Activated T-cell treated with anti-CD3 and anti-CD28 coated beads for 4 hours (primary cell): ENCODE data around the gene DEAF1.
A peak's percentile ranks its signal among the peaks of the same experiment; 100 is the strongest.

Experiments
- DNase-seq: peaks from one replicate; pipeline ENCODE4 v3.0.0-alpha.2; 2020

The DEAF1 gene

DNA sequence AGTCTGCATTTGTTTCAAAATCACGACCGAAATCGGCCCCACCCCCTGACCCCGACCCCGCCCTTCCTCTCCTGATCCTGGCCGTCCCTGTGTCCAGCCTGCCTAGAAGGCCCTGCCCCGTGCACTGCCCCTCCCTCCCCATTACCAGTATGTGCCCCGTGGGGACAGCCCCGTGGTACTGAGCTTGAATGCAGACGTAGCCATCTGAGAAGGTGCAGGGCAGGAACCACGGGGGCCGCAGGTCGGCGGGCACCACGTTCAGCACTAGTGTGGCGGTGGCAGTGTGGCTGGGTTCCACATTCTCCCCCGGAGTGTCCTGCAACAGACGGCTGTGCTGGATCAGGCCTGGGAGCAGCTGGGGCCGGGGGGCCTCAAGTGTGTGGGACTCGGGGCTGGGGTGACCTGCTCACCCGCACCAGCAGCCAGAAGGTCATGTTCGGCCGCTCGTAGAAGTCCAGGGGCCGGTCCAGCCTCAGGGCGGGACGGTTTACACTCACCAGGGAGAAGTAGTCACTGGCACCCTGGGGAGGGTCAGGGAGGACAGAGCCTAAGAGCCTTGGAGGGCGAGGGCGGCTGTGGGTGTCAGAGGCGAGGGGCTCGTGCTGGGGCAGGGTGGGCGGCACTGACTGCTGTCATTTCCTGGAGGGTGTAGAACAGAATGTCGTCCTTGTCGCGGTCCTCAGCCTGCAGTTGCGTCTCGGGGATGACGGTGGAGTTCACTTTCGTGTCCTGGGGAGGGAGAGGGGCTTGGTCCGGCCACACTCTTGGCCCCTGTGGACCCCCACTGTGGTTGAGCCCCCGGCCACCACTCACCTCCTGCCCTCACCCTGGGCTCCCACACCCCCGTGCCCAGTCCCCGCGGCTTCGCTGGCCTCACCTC lies 73.8 kb downstream of the DEAF1 start:
- DNase-seq, result no peak

GRCh38 chr11:620201-620600 lies 74.8 kb downstream of the DEAF1 start:
- no peak for DNase-seq

GRCh38 chr11:619628-620050 lies 75.4 kb downstream of the DEAF1 start:
- no peak for DNase-seq

- no peak for DNase-seq
These were observed 76.0 kb downstream of the DEAF1 start for GRCh38 chr11:618856-619627.

GRCh38 chr11:617912-618682 lies 76.9 kb downstream of the DEAF1 start:
- DNase-seq, result no peak

DNA sequence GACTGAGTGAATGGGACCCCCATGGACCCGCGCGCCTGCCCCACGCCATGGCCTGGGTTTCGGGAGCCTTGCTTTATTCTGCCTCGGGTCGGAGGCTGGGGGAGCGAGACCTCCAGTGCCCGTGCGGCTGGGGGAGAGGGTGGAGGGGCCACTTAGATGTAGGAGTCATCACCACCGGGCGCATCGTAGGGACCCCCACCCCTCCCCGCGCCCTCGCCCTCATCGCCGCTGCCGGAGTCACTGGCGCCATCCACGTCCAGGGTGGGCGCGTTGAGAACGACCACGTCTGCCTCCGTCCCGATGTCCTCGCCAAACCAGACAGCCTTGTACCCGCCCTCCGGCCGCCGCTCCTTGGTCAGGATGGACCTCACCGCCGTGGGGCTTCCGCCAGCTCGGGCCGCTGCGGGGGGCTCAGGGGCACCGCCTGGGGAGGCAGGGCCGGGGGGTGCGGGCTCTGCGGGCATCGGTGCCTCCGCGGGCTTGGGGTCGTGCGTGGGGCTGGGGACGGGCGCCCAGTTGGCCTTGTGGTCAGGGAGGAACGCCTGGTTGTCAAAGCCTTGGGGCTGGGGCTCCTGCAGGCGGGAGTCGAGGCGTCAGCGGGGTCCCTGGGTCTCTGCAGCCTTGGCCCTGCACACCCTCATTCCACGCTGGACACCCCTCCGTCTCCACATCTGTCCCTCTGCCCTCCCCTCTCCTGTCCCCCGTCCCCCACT lies 77.7 kb downstream of the DEAF1 start:
- no peak for DNase-seq

- no peak for DNase-seq
These were observed 78.5 kb downstream of the DEAF1 start for GRCh38 chr11:616320-617198.

DNA sequence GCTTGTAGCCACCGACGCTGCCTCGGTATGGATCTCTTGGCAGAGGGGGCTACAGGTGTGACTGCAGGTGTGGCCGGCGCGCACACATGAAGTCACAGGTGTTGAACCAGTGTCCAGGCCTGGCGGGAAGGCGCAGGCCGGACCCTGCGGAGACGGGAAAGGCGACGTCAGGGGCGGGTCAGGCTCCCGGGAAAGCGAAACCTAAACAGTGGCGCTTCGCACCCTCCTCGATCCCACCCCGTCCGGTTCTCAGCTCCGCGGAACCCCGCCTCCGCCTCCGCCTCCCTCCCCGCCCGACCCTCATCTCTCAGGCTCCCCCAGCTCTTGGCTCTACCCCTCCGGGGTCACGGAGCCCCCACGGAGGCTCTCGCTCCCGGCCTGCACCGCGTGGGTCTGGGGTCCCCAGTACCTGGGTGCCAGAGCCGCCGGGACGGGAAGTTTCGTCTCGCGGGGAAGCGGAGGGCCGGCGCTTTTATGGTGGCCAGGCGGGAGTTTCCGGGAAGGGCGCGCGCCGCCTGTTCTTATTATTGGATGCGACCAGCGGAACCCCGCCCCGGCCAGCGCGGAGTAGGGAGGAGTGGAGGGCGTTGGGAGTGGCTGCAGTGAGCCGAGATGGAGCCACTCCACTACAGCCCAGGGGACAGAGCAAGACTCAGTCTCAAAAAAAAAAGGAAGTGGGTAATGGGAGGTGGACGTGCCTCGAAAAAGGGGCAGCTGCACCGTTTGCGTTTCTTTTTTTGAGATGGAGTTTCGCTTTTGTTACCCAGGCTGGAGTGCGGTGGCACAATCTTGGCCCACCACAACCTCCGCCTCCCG lies 79.3 kb downstream of the DEAF1 start, which contains the start of gene IRF7:
Gene IRF7 (minus strand): TSS at position 447 of the 816 bp plus-strand sequence. CDS start 586 bp downstream, outside the sequence.
- peak; percentile 66 for DNase-seq

GRCh38 chr11:614623-615503 lies 80.2 kb downstream of the DEAF1 start:
- no peak for DNase-seq

DNA sequence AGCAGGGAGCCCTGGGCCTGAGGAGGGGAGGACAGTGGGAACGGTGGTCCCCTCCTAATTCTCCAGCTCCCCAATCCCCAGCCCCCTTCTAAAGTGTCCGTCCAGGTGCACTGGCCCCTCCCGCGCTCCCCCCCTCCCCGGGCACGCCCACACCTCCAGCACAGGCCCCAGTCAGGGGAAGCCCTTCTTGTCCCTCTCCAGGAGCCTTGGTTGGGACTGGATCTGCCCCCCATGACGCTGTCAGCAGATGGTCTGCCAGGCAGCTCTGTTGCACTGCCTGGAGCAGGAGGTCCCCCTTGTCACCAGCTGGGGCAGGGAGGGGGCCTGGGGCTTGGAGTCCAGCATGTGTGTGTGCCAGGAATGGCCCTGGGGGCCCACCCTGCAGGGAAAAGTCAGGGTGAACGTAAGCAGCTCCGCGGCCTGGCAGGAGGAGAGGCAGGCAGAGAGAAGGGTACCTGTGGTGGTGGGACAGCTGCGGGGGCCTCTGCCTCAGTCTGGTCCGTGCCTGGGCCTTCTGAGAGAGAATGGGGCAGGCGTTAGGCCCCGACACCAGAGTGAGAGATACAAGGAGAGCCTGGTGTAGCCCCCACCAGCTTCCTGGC lies 80.9 kb downstream of the DEAF1 start:
- DNase-seq, result no peak

- DNase-seq, result peak; percentile 76
These were observed 81.6 kb downstream of the DEAF1 start for GRCh38 chr11:613369-613968.

DNA sequence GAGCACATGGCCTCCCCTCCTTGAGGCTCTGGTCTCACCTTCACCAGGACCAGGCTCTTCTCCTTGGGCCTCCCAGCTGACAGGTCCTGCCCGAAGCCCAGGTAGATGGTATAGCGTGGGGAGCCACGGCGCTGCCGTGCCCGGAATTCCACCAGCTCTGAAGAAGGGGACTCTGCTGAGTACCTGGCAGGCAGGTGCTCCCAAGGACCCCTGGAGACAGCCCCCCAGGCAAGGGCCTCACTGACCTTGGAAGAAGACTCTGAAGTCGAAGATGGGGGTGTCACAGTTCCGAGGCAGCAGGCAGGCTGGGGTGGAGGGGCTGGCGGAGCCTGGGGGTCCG lies 82.1 kb downstream of the DEAF1 start:
- no peak for DNase-seq

- no peak for DNase-seq
These were observed 82.6 kb downstream of the DEAF1 start for GRCh38 chr11:612201-612960.

DNA sequence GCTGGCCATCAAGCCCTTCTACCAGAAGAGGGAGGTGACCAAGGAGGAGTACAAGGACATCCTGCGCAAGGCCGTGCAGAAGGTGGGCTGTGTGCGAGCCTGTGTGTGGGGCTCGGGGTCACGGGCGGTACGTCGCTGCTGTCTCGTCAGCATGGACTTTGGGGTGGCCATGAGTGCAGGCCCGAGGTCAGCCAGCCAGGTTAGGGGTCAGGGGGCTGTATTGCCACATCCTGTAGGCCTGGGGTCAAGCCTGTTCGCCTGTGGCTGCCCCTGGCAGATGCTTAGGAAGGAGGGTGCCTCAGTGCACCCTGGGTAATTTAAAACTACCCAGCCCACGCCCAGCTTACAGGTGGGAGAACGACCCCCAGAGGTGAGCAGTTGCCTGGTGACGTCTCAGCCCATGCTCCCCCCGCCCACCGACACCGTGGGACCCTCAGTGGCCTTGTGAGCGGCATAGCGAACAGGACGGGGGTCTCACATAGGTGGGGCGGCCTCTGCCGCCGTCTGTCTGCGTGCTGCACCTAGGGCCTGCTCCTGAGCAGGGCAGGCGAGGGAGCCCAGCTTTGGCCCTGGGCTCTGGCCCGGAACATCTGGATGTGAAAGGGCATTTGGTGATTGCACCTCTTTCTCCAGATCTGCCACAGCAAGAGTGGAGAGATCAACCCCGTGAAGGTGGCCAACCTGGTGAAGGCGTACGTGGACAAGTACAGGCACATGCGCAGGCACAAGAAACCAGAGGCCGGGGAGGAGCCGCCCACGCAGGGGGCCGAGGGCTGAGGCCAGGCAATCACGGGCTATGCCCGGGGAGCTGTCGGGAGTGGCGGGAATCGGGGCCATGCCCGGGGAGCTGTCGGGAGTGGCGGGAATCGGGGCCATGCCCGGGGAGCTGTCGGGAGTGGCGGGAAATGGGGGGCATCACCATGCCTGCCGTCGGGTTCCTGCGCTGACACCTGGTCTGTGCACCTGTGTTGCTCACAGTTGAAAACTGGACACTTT lies 83.7 kb downstream of the DEAF1 start:
- no peak for DNase-seq

- no peak for DNase-seq
These were observed 84.7 kb downstream of the DEAF1 start for GRCh38 chr11:610146-610801.

DNA sequence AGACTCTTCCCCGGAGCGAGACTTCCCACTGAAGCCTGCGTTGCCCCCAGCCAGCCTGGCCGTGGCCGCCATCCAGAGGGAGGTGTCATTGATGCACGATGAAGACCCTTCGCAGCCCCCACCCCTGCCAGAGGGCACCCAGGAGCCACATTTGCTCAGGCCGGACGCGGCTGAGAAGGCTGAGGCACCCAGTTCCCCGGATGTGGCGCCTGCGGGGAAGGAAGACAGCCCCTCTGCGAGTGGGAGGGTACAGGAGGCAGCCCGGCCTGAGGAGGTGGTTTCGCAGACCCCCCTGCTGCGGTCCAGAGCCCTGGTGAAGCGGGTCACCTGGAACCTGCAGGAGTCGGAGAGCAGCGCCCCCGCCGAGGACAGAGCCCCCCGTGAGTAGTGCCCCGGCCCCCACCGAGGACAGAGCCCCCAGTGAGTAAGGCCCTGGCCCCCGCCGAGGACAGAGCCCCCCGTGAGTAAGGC lies 85.6 kb downstream of the DEAF1 start:
- DNase-seq, result no peak
